Activated naive CD8-positive, alpha-beta T cell treated with anti-CD3 and anti-CD28 coated beads, Interleukin-2, amount 10 ng/mL, durations not matched to agents 7 days and 5 days (primary cell): Measurements from ENCODE around the gene RHOG. TPM values are rescaled to one million over a fixed set of nuclear protein-coding genes. Genes with fewer than 3 reads are reported as not detected.

Source experiments
- ATAC-seq: fragments of 150-1000 bp; cut with Tn5 transposase; one replicate; pipeline ENCODE4 v1.10.0; 2021; ENCODE audit warnings: low read depth, moderate library complexity
- POLR2A ChIA-PET: fragments of 350-600 bp; sonication (Branson Sonifier 250); formaldehyde crosslinking; loops from one replicate; lab custom pipeline; 2021; ENCODE audit warnings: antibody characterized with exemption; lab: Charles Lee
- DNase-seq: peaks from one replicate; pipeline ENCODE4 v3.0.0; 2021
- H3K27ac Mint-ChIP-seq: one replicate; pipeline ENCODE4 v1.8.0; 2022; ENCODE audit warnings: mild to moderate bottlenecking, mixed read lengths
- H3K27me3 Mint-ChIP-seq: one replicate; pipeline ENCODE4 v1.8.0; 2022; ENCODE audit warnings: mild to moderate bottlenecking, moderate library complexity, mixed read lengths
- H3K36me3 Mint-ChIP-seq: one replicate; pipeline ENCODE4 v1.8.0; 2021; ENCODE audit warnings: mild to moderate bottlenecking, mixed read lengths
- H3K4me1 Mint-ChIP-seq: one replicate; pipeline ENCODE4 v1.8.0; 2021; ENCODE audit warnings: mixed read lengths
- H3K4me3 Mint-ChIP-seq: one replicate; pipeline ENCODE4 v1.8.0; 2022; ENCODE audit warnings: mild to moderate bottlenecking, moderate library complexity, mixed read lengths
- H3K9me3 Mint-ChIP-seq: one replicate; pipeline ENCODE4 v1.8.0; 2021; ENCODE audit warnings: mixed read lengths
- total RNA-seq, 2 experiments: library from RNA; stranded (reverse); gene quantifications; one replicate each; pipeline ENCODE4 v1.2.3, GENCODE V29; 2021

Gene RHOG
- total RNA-seq, 2 experiments from 2014 or later: 154 to 159 TPM

GRCh38 chr11:3810446-3810845 is 30.3 kb downstream of the RHOG start:
- DNase-seq (no peak), ATAC-seq (no peak)
- no peak overlapping the region for H3K27ac Mint-ChIP-seq
- peaks cover 13% of the 10 kb centered on the region for H3K4me1 Mint-ChIP-seq
- POLR2A ChIA-PET: interaction anchor here (0.8 to 1.2 kb wide), 3 partner anchors 9 to 44 kb away, joined by 3 to 6 read pairs (median 3); no protein-coding TSS in a partner anchor
- H3K27me3 Mint-ChIP-seq: no peaks in the 10 kb centered on the region
- H3K9me3 Mint-ChIP-seq: no peaks in the 10 kb centered on the region
- H3K4me3 Mint-ChIP-seq: no peak overlapping the region
- H3K36me3 Mint-ChIP-seq: no peaks in the 10 kb centered on the region

- no peak for DNase-seq
- ATAC-seq: no peak
- Mint-ChIP-seq H3K36me3 (no peaks in the 10 kb centered on the region), H3K4me1 (peaks cover 13% of the 10 kb centered on the region), H3K27ac (no peak overlapping the region), H3K9me3 (no peaks in the 10 kb centered on the region), H3K27me3 (no peaks in the 10 kb centered on the region), H3K4me3 (no peak overlapping the region)
- POLR2A ChIA-PET: interaction anchor here (1.0 to 1.9 kb wide), 3 partner anchors 24 to 32 kb away, joined by 3 to 5 read pairs (median 4); no protein-coding TSS in a partner anchor
Measured at GRCh38 chr11:3809624-3809928, 31.2 kb downstream of the RHOG start.

GRCh38 chr11:3808861-3809623 is 31.7 kb downstream of the RHOG start:
- ATAC-seq: peak; percentile 77
- H3K27me3 Mint-ChIP-seq: no peaks in the 10 kb centered on the region
- peaks cover 16% of the 10 kb centered on the region for H3K4me1 Mint-ChIP-seq

GRCh38 chr11:3807909-3808860 is 32.6 kb downstream of the RHOG start, which contains the start of gene PGAP2:
PGAP2 (plus strand) TSS chr11:3808560; CDS start chr11:3811260, 2,700 bp downstream.
- Mint-ChIP-seq H3K36me3 (no peaks in the 10 kb centered on the region), H3K9me3 (no peaks in the 10 kb centered on the region), H3K4me1 (peaks cover 17% of the 10 kb centered on the region), H3K27me3 (no peaks in the 10 kb centered on the region), H3K4me3 (peak within 1 kb of the TSS; percentile 83), H3K27ac (peak within 1 kb of the TSS; percentile 83)
- ATAC-seq: peak; percentile 72
- POLR2A ChIA-PET: interaction anchor here (0.6 to 2.3 kb wide), 10 partner anchors 10 to 287 kb away, joined by 3 to 15 read pairs (median 4); partner anchors contain the start of genes NUP98, RRM1 and STIM1
- DNase-seq: peak; percentile 79

More at GRCh38 chr11:3808861-3809623, 31.7 kb downstream of the RHOG start:
- no peak for DNase-seq
- Mint-ChIP-seq H3K4me3 (peak overlapping the region; percentile 80), H3K36me3 (no peaks in the 10 kb centered on the region), H3K9me3 (no peaks in the 10 kb centered on the region), H3K27ac (peak overlapping the region; percentile 73)
- POLR2A ChIA-PET: interaction anchor here (0.6 to 2.3 kb wide), 11 partner anchors 11 to 286 kb away, joined by 3 to 15 read pairs (median 4); partner anchors contain the start of genes NUP98, RRM1 and STIM1

GRCh38 chr11:3803726-3804495 is 36.8 kb downstream of the RHOG start:
- no peak for ATAC-seq
- Mint-ChIP-seq H3K4me3 (no peak overlapping the region), H3K4me1 (peaks cover 12% of the 10 kb centered on the region), H3K36me3 (no peaks in the 10 kb centered on the region), H3K9me3 (no peaks in the 10 kb centered on the region), H3K27ac (no peak overlapping the region), H3K27me3 (no peaks in the 10 kb centered on the region)
- POLR2A ChIA-PET: no interaction called here
- DNase-seq: no peak

GRCh38 chr11:3802011-3802790 is 38.6 kb downstream of the RHOG start:
- H3K9me3 Mint-ChIP-seq: no peaks in the 10 kb centered on the region
- no peak for ATAC-seq
- no peaks in the 10 kb centered on the region for H3K36me3 Mint-ChIP-seq
- no peak overlapping the region for H3K27ac Mint-ChIP-seq
- DNase-seq: no peak
- H3K27me3 Mint-ChIP-seq: no peaks in the 10 kb centered on the region
- POLR2A ChIA-PET: no interaction called here
- peaks cover 17% of the 10 kb centered on the region for H3K4me1 Mint-ChIP-seq
- H3K4me3 Mint-ChIP-seq: no peak overlapping the region

GRCh38 chr11:3799873-3800272 is 40.9 kb downstream of the RHOG start:
- POLR2A ChIA-PET: no interaction called here
- Mint-ChIP-seq H3K9me3 (no peaks in the 10 kb centered on the region), H3K4me1 (peaks cover 31% of the 10 kb centered on the region), H3K36me3 (no peaks in the 10 kb centered on the region), H3K27ac (no peak overlapping the region), H3K27me3 (no peaks in the 10 kb centered on the region), H3K4me3 (no peak overlapping the region)
- DNase-seq: no peak
- ATAC-seq: no peak

- Mint-ChIP-seq H3K27me3 (no peaks in the 10 kb centered on the region), H3K4me3 (peak overlapping the region; percentile 93), H3K36me3 (peaks cover 7% of the 10 kb centered on the region), H3K4me1 (peaks cover 33% of the 10 kb centered on the region), H3K9me3 (no peaks in the 10 kb centered on the region), H3K27ac (peak overlapping the region; percentile 94)
- ATAC-seq (no peak), DNase-seq (peak; percentile 11)
- POLR2A ChIA-PET: interaction anchor here (1.7 to 3.3 kb wide), 2 partner anchors 38 to 56 kb away, joined by 4 to 11 read pairs; partner anchors contain the start of gene STIM1
Measured at GRCh38 chr11:3799143-3799542, 41.6 kb downstream of the RHOG start.

GRCh38 chr11:3797329-3798090 is 43.2 kb downstream of the RHOG start, which contains the start of gene NUP98:
NUP98 (minus strand) TSS chr11:3797554; CDS start chr11:3782117, 15,437 bp downstream.
- Mint-ChIP-seq H3K4me1 (peaks cover 35% of the 10 kb centered on the region), H3K4me3 (peak within 1 kb of the TSS; percentile 93), H3K27me3 (no peaks in the 10 kb centered on the region), H3K36me3 (peaks cover 16% of the 10 kb centered on the region), H3K9me3 (no peaks in the 10 kb centered on the region), H3K27ac (peak within 1 kb of the TSS; percentile 94)
- peak; percentile 97 for ATAC-seq
- POLR2A ChIA-PET: interaction anchor here (0.9 to 3.3 kb wide), 9 partner anchors 9 to 294 kb away, joined by 3 to 11 read pairs (median 4); partner anchors contain the start of genes PGAP2, RHOG and STIM1
- peak; percentile 99 for DNase-seq

GRCh38 chr11:3796801-3797328 is 43.9 kb downstream of the RHOG start:
- peak; percentile 43 for ATAC-seq
- peaks cover 20% of the 10 kb centered on the region for H3K36me3 Mint-ChIP-seq
- POLR2A ChIA-PET: interaction anchor here (1.0 to 3.3 kb wide), 5 partner anchors 8 to 295 kb away, joined by 3 to 15 read pairs (median 11); partner anchors contain the start of genes PGAP2 and STIM1
- no peaks in the 10 kb centered on the region for H3K9me3 Mint-ChIP-seq
- H3K27ac Mint-ChIP-seq: peak overlapping the region; percentile 94
- no peaks in the 10 kb centered on the region for H3K27me3 Mint-ChIP-seq
- peak overlapping the region; percentile 93 for H3K4me3 Mint-ChIP-seq
- H3K4me1 Mint-ChIP-seq: peaks cover 37% of the 10 kb centered on the region
- no peak for DNase-seq

- DNase-seq: peak; percentile 0
- POLR2A ChIA-PET: interaction anchor here (1.0 to 3.3 kb wide), 5 partner anchors 8 to 295 kb away, joined by 3 to 15 read pairs (median 3); partner anchors contain the start of gene STIM1
- Mint-ChIP-seq H3K27me3 (no peaks in the 10 kb centered on the region), H3K9me3 (no peaks in the 10 kb centered on the region), H3K36me3 (peaks cover 20% of the 10 kb centered on the region), H3K4me3 (peak overlapping the region; percentile 93), H3K27ac (peak overlapping the region; percentile 94), H3K4me1 (peaks cover 37% of the 10 kb centered on the region)
- ATAC-seq: no peak
Measured at GRCh38 chr11:3796346-3796745, 44.4 kb downstream of the RHOG start.
